ENCODE measurements around the gene RAP1B. TPM values are rescaled to one million over a fixed set of nuclear protein-coding genes. Genes with fewer than 3 reads are reported as not detected.
A peak's percentile ranks its signal among the peaks of the same experiment; 100 is the strongest.

The RAP1B gene
- total and polyA plus RNA-seq, 2 of the 4 experiments (the other 2 are of a cell fraction), result 159 to 200 TPM

- TF ChIP-seq RCOR1 (IDR thresholded peaks at IDR 0.05; ENCODE audit: insufficient replicate concordance, low read length), result no peak
Measured at GRCh38 chr12:68561830-68562229, 48.9 kb upstream of the RAP1B start (continued).

GRCh38 chr12:68564166-68564565 is 46.5 kb upstream of the RAP1B start:
- H2AFZ ChIP-seq (replicated peaks; ENCODE audit: low read length, poor library complexity), result no peak overlapping the region
- H3K27ac ChIP-seq (ENCODE audit: insufficient read depth, low read length), result no peak overlapping the region
- H2BK20ac ChIP-seq (ENCODE audit: low read depth, low read length), result no peak overlapping the region
- H3K79me1 ChIP-seq (ENCODE audit: low read depth in 1 of 2, low read length in 2 of 2), result peaks cover 0 to 3% of the 10 kb centered on the region in 2 experiments; a peak in 1 of 4 replicates
- DNase-seq, result no peak
- TF ChIP-seq CEBPB (IDR thresholded peaks at IDR 0.05; ENCODE audit: low read depth, low read length), result no peak
- TF ChIP-seq NFE2L2 (IDR thresholded peaks at IDR 0.05; ENCODE audit: low read depth, low read length), result no peak
- TF ChIP-seq RFX5 (IDR thresholded peaks at IDR 0.05; ENCODE audit: low read depth, low read length), result no peak
- no peak for TF ChIP-seq FOS (IDR thresholded peaks at IDR 0.05; ENCODE audit: low read depth, low read length)
- TF ChIP-seq MAZ (IDR thresholded peaks at IDR 0.05; ENCODE audit: borderline replicate concordance, low read depth, low read length), result no peak
- no peak for TF ChIP-seq CHD1 (IDR thresholded peaks at IDR 0.05; ENCODE audit: low read depth, low read length)
- TF ChIP-seq USF2 (IDR thresholded peaks at IDR 0.05; ENCODE audit: low read depth, low read length), result no peak
- TF ChIP-seq RAD21 (IDR thresholded peaks at IDR 0.05; ENCODE audit: low read length), result no peak
- TF ChIP-seq CTCF (conservative IDR thresholded peaks at IDR 0.05; ENCODE audit: low read depth, low read length), result no peak
- no peak for TF ChIP-seq BHLHE40 (IDR thresholded peaks at IDR 0.05; ENCODE audit: low read depth, low read length)
- no peak for TF ChIP-seq POLR2A (IDR thresholded peaks at IDR 0.05; ENCODE audit: low read depth, low read length)
- no peak for TF ChIP-seq RCOR1 (IDR thresholded peaks at IDR 0.05; ENCODE audit: insufficient replicate concordance, low read length)
- no peak for TF ChIP-seq ELK1 (IDR thresholded peaks at IDR 0.05; ENCODE audit: borderline replicate concordance, low read depth, low read length)
- dilution Hi-C loops (cut with HindIII; ENCODE audit: low sequenced_read_pairs, unreplicated experiment), result no loop called here
- peaks cover 11% of the 10 kb centered on the region for H3K9me1 ChIP-seq (ENCODE audit: insufficient read depth, low read length)
- no peaks in the 10 kb centered on the region for H3K9me3 ChIP-seq (ENCODE audit: control insufficient read depth, insufficient read depth, low read length)
- H3K4me2 ChIP-seq (ENCODE audit: low read depth, low read length), result no peak overlapping the region
- no peak overlapping the region; the same call in 1 of the 2 replicates for H3K18ac ChIP-seq (ENCODE audit: low read depth, low read length)
- no peaks in the 10 kb centered on the region for H3K27me3 ChIP-seq (ENCODE audit: control insufficient read depth, insufficient read depth, low read length)
- H3K9ac ChIP-seq (ENCODE audit: low read depth, low read length), result no peak overlapping the region
- no peak overlapping the region for H3K23ac ChIP-seq (ENCODE audit: low read depth, low read length)
- ATAC-seq (ENCODE audit: low read depth), result no peak
- no peak overlapping the region for H4K5ac ChIP-seq (ENCODE audit: low read depth, low read length)
- peak overlapping the region; percentile 51; the same call in 1 of the 2 replicates for H2BK120ac ChIP-seq (ENCODE audit: low read depth, low read length)
- peak overlapping the region; percentile 43; the same call in 1 of the 2 replicates for H2AK5ac ChIP-seq (ENCODE audit: low read depth, low read length)
- no peaks in the 10 kb centered on the region for H3K36me3 ChIP-seq (ENCODE audit: control insufficient read depth, insufficient read depth, low read length)
- no peak overlapping the region for H2BK5ac ChIP-seq (ENCODE audit: low read depth, low read length, poor library complexity, severe bottlenecking)
- peaks cover 10% of the 10 kb centered on the region for H3K4me1 ChIP-seq (ENCODE audit: control insufficient read depth, insufficient read depth, low read length)
- no peak overlapping the region for H3K4ac ChIP-seq (ENCODE audit: low read depth, low read length)
- H2AK9ac ChIP-seq (replicated peaks; ENCODE audit: low read depth, low read length, poor library complexity), result no peak overlapping the region
- H3K4me3 ChIP-seq (ENCODE audit: insufficient read depth, low read depth, low read length), result no peak overlapping the region
- intact Hi-C loops (cut with micrococcal nuclease), result no loop called here
- in situ Hi-C loops (cut with MboI; ENCODE audit: low sequenced_read_pairs), result no loop called here
- H4K91ac ChIP-seq (ENCODE audit: insufficient read depth, low read depth, low read length), result no peak overlapping the region
- H2BK15ac ChIP-seq (ENCODE audit: low read depth, low read length), result no peak overlapping the region
- no CpG with 5 or more reads among the region's 1 CpG for WGBS, 2 experiments (ENCODE audit: extremely low coverage in 2 of 2, insufficient read length in 1 of 2)
- H4K20me1 ChIP-seq (ENCODE audit: insufficient read depth, low read length), result no peaks in the 10 kb centered on the region
- no peak overlapping the region for H3K56ac ChIP-seq (ENCODE audit: extremely low read depth, insufficient read depth, low read length)
- no peak overlapping the region for H3K14ac ChIP-seq (replicated peaks; ENCODE audit: low read depth, low read length)
- ChIA-PET POLR2A (ENCODE audit: unreplicated experiment) (no interaction called here), CTCF (no interaction called here)
- H4K8ac ChIP-seq (ENCODE audit: low read depth in 2 of 2, low read length in 2 of 2), result no peak overlapping the region
- BruUV-seq (replicated peaks), result no TSS peak

Measured in IMR-90 (cell line).